ENCODE measurements around the gene DLEC1. TPM values are rescaled to one million over a fixed set of nuclear protein-coding genes. Genes with fewer than 3 reads are reported as not detected.
A peak's percentile ranks its signal among the peaks of the same experiment; 100 is the strongest.

The DLEC1 gene, protein sequence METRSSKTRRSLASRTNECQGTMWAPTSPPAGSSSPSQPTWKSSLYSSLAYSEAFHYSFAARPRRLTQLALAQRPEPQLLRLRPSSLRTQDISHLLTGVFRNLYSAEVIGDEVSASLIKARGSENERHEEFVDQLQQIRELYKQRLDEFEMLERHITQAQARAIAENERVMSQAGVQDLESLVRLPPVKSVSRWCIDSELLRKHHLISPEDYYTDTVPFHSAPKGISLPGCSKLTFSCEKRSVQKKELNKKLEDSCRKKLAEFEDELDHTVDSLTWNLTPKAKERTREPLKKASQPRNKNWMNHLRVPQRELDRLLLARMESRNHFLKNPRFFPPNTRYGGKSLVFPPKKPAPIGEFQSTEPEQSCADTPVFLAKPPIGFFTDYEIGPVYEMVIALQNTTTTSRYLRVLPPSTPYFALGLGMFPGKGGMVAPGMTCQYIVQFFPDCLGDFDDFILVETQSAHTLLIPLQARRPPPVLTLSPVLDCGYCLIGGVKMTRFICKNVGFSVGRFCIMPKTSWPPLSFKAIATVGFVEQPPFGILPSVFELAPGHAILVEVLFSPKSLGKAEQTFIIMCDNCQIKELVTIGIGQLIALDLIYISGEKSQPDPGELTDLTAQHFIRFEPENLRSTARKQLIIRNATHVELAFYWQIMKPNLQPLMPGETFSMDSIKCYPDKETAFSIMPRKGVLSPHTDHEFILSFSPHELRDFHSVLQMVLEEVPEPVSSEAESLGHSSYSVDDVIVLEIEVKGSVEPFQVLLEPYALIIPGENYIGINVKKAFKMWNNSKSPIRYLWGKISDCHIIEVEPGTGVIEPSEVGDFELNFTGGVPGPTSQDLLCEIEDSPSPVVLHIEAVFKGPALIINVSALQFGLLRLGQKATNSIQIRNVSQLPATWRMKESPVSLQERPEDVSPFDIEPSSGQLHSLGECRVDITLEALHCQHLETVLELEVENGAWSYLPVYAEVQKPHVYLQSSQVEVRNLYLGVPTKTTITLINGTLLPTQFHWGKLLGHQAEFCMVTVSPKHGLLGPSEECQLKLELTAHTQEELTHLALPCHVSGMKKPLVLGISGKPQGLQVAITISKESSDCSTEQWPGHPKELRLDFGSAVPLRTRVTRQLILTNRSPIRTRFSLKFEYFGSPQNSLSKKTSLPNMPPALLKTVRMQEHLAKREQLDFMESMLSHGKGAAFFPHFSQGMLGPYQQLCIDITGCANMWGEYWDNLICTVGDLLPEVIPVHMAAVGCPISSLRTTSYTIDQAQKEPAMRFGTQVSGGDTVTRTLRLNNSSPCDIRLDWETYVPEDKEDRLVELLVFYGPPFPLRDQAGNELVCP (N-terminal part only)
- 0.10 and 0.12 TPM in 2 replicates for total RNA-seq

DNA sequence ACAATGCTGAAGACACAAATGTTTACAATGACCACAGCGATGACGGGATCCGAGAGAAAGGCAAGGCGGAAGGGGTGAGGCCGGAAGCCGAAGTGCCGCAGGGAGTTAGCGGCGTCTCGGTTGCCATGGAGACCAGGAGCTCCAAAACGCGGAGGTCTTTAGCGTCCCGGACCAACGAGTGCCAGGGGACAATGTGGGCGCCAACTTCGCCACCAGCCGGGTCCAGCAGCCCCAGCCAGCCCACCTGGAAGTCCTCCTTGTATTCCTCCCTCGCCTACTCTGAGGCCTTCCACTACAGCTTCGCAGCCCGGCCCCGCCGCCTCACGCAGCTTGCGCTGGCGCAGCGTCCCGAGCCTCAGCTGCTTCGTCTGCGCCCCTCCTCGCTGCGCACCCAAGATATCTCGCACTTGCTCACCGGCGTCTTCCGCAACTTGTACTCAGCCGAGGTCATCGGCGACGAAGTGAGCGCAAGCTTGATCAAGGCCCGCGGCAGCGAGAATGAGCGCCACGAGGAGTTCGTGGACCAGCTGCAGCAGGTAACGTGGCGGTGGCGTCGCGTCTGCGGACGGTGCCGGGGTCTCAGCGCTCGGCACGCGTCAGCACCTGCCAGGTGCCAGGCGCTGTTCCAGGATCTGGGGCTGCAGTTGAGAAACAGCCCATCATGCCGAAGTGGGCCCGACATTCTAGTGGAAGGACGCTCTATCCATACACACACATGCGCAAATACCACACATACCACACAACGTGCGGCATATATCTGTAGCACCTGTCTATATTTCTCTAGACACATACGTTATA, at the start of gene DLEC1:
DLEC1 (plus strand) TSS at position 108 of the 798 bp plus-strand sequence; CDS start at position 126, 18 bp downstream.
- Mint-ChIP-seq H3K27me3 (ENCODE audit: insufficient read depth) (peaks cover 7% of the 10 kb centered on the region), H3K27ac (peak within 1 kb of the TSS; percentile 93), H3K36me3 (ENCODE audit: low read depth) (peaks cover 10% of the 10 kb centered on the region), H3K4me3 (peak within 1 kb of the TSS; percentile 75), H3K9me3 (peaks cover 13% of the 10 kb centered on the region), H3K4me1 (ENCODE audit: low read depth) (peaks cover 36% of the 10 kb centered on the region)
- intact Hi-C loops (cut with micrococcal nuclease): loop anchor here (2.0 to 10.0 kb wide), 3 partner anchors 46 to 1124 kb away; no protein-coding TSS in a partner anchor
- DNase-seq (ENCODE audit: low spot score): peak; percentile 84

DNA sequence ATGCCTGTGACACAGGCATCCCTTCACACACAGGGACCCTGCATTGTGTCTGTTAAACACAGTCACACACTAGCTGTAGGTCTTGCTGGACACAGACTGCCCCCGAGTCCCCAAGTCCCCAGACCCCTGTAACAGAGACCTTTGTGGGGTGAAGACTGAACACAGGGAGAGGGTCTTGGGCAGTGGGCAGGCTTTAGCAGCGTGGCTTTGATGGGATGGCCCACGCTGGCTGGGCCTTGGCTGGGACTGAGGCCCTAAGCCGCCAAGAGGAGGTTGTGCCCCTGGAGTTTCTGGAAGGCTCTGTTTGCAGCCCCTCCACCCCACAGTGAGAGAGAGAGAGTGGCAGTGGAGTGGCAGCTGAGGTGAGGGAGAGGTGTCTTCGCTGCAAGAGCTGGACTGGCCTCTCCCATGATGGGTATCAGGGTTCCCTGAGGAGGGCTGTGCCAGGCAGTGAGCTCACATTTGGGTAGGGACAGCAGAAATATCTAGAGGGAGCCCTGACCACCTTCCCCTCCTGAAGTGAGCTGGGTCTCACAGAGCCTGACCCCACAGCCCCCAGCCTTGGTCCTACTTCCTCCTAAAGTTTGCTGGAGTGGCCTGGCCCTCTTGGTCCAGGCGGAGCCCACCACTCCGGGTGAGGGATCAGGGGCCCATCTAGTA, 49.1 kb upstream of the DLEC1 start:
- DNase-seq (ENCODE audit: low spot score): no peak
- Mint-ChIP-seq H3K4me3 (no peak overlapping the region), H3K9me3 (no peaks in the 10 kb centered on the region), H3K27me3 (ENCODE audit: insufficient read depth) (peaks cover 4% of the 10 kb centered on the region), H3K36me3 (ENCODE audit: low read depth) (no peaks in the 10 kb centered on the region), H3K27ac (no peak overlapping the region), H3K4me1 (ENCODE audit: low read depth) (peaks cover 21% of the 10 kb centered on the region)
- intact Hi-C loops (cut with micrococcal nuclease): loop anchor here (5.0 kb wide), 1 partner anchor 462 kb away; the partner anchor contains the start of gene ACVR2B

GRCh38 chr3:37990527-37990926, 48.5 kb upstream of the DLEC1 start, which contains the start of gene VILL:
VILL (plus strand) TSS chr3:37990786; CDS start chr3:37993673, 2,887 bp downstream.
- Mint-ChIP-seq H3K9me3 (no peaks in the 10 kb centered on the region), H3K36me3 (ENCODE audit: low read depth) (peaks cover under 1% of the 10 kb centered on the region), H3K4me1 (ENCODE audit: low read depth) (peaks cover 27% of the 10 kb centered on the region), H3K27ac (no peak within 1 kb of the TSS), H3K4me3 (no peak within 1 kb of the TSS), H3K27me3 (ENCODE audit: insufficient read depth) (peaks cover 4% of the 10 kb centered on the region)
- no peak for DNase-seq (ENCODE audit: low spot score)
- intact Hi-C loops (cut with micrococcal nuclease): loop anchor here (5.0 kb wide), 1 partner anchor 462 kb away; the partner anchor contains the start of gene ACVR2B

- no peaks in the 10 kb centered on the region for H3K9me3 Mint-ChIP-seq
- peaks cover 33% of the 10 kb centered on the region for H3K4me1 Mint-ChIP-seq (ENCODE audit: low read depth)
- H3K27me3 Mint-ChIP-seq (ENCODE audit: insufficient read depth): peaks cover 4% of the 10 kb centered on the region
- no peak for DNase-seq (ENCODE audit: low spot score)
- intact Hi-C loops (cut with micrococcal nuclease): loop anchor here (5.0 kb wide), 1 partner anchor 461 kb away; the partner anchor contains the start of gene ACVR2B
- H3K27ac Mint-ChIP-seq: no peak overlapping the region
- no peak overlapping the region for H3K4me3 Mint-ChIP-seq
- H3K36me3 Mint-ChIP-seq (ENCODE audit: low read depth): peaks cover 6% of the 10 kb centered on the region
Measured at GRCh38 chr3:37991109-37991508, 47.9 kb upstream of the DLEC1 start.

GRCh38 chr3:37991823-37992222, 47.2 kb upstream of the DLEC1 start:
- Mint-ChIP-seq H3K4me1 (ENCODE audit: low read depth) (peaks cover 40% of the 10 kb centered on the region), H3K9me3 (no peaks in the 10 kb centered on the region), H3K27me3 (ENCODE audit: insufficient read depth) (peaks cover 4% of the 10 kb centered on the region), H3K27ac (no peak overlapping the region), H3K36me3 (ENCODE audit: low read depth) (peaks cover 9% of the 10 kb centered on the region), H3K4me3 (no peak overlapping the region)
- DNase-seq (ENCODE audit: low spot score): no peak
- intact Hi-C loops (cut with micrococcal nuclease): loop anchor here (5.0 kb wide), 1 partner anchor 460 kb away; the partner anchor contains the start of gene ACVR2B

DNA sequence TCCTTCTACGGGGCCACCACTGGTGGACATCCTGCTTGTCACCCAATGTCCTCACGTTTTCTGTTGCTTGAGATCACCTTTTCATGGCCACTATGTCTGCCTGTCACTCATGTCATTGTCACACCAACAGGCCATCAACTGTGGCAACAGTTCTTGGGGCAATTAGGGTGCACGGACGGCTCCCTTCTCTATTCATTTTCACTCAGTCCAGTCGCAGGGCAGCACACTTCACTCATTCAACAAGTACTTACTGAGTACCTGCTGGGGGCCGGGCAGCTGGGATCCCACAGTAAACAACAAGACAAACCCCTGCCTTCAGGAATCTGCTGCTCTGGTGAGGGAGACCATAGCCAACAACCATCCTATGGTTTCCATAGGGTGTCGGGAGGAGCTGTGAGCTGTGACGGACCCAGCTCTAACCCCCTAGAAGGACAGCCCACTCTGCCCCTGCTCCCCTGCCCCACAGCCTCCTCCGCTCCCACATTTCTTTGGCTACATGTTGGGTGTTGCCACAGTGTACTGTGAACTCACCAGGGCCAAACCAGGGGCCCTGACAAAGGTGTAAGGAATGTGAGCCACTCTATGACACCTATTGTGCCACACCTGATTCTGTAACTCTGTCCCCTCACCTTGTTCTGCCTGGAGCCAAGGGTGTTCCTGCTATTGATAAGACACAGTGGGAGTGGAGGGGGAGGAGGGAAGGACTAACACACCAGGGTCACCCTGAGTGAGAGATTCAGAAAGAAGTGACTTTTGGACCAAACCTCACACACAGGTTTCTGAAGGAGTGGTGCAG, 46.5 kb upstream of the DLEC1 start:
- Mint-ChIP-seq H3K27me3 (ENCODE audit: insufficient read depth) (peaks cover 4% of the 10 kb centered on the region), H3K4me3 (peak overlapping the region; percentile 91), H3K27ac (no peak overlapping the region), H3K4me1 (ENCODE audit: low read depth) (peaks cover 44% of the 10 kb centered on the region), H3K36me3 (ENCODE audit: low read depth) (peaks cover 11% of the 10 kb centered on the region), H3K9me3 (no peaks in the 10 kb centered on the region)
- DNase-seq (ENCODE audit: low spot score): no peak
- intact Hi-C loops (cut with micrococcal nuclease): loop anchor here (5.0 kb wide), 1 partner anchor 460 kb away; the partner anchor contains the start of gene ACVR2B

DNA sequence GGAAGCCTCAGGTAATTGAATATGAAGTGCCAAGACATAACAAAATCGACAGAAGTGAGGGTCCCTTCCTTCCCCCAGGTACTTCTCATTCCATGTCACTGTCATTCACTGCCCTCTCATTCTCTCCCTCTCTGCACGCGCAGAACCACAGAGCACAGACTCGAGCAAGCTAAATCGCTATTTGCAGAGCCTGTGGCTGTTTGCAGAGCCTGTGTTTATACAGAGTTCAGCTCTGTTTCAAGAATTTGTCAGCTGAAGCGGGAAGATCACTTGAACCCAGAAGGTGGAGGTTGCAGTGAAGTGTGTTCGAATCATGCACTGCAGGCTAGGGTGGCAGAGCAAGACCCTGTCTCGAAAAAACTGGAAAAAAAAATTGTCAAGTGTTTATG, 45.9 kb upstream of the DLEC1 start:
- peaks cover 45% of the 10 kb centered on the region for H3K4me1 Mint-ChIP-seq (ENCODE audit: low read depth)
- intact Hi-C loops (cut with micrococcal nuclease): loop anchor here (5.0 kb wide), 1 partner anchor 459 kb away; the partner anchor contains the start of gene ACVR2B
- DNase-seq (ENCODE audit: low spot score): no peak
- H3K27me3 Mint-ChIP-seq (ENCODE audit: insufficient read depth): peaks cover 4% of the 10 kb centered on the region
- H3K27ac Mint-ChIP-seq: no peak overlapping the region
- peak overlapping the region; percentile 91 for H3K4me3 Mint-ChIP-seq
- H3K36me3 Mint-ChIP-seq (ENCODE audit: low read depth): peaks cover 11% of the 10 kb centered on the region
- H3K9me3 Mint-ChIP-seq: no peaks in the 10 kb centered on the region

DNA sequence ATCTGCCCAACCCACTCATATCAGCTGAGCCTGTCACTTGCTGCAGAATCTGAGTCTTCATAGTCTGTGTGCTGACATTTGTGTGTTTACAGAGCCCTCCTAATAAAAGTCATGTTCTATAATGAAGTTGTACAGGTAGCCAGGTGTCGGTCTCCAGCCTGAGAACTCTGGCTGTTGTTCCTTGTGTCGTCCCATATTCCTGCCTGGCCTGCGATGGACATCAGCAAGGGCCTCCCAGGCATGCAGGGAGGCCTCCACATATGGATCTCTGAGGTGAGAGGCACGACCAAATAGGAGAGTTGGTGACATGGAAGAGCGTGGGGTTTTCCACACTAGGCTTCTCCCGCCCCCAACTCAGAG, 45.6 kb upstream of the DLEC1 start:
- Mint-ChIP-seq H3K4me1 (ENCODE audit: low read depth) (peaks cover 49% of the 10 kb centered on the region), H3K36me3 (ENCODE audit: low read depth) (peaks cover 11% of the 10 kb centered on the region), H3K9me3 (no peaks in the 10 kb centered on the region), H3K27me3 (ENCODE audit: insufficient read depth) (peaks cover 4% of the 10 kb centered on the region), H3K27ac (peak overlapping the region; percentile 93), H3K4me3 (peak overlapping the region; percentile 91)
- intact Hi-C loops (cut with micrococcal nuclease): loop anchor here (5.0 kb wide), 1 partner anchor 459 kb away; the partner anchor contains the start of gene ACVR2B
- no peak for DNase-seq (ENCODE audit: low spot score)

DNA sequence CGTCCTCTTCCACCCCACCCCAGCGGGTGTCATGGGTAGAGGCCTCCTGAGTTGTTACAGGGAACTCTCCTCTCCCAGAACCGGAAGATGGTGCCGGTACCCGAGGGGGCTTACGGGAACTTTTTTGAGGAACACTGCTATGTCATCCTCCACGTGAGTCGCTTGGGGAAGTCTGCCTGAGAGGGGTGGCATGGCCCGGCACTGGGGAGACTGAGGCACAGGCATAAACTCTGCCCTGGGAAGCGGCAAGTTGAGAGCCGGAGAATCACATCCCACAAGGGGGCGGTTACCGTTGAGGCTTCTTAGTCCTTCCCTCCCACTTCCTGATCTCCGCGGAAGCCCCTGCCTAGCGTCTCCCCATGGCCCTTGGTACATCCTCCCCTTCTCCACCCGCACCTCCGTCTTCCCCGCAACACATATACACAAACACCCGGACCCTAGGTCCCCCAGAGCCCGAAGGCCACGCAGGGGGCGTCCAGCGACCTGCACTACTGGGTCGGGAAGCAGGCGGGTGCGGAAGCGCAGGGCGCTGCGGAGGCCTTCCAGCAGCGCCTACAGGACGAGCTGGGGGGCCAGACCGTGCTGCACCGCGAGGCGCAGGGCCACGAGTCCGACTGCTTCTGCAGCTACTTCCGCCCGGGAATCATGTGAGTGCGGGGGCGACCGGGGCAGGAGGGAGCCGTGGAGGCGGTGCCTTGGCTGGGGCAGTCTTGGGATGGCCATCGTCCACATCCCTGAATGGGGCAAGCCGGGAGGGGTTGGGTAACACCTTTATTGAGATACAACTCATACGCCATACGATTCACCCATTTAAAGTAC, 45.0 kb upstream of the DLEC1 start:
- Mint-ChIP-seq H3K27ac (peak overlapping the region; percentile 93), H3K4me1 (ENCODE audit: low read depth) (peaks cover 52% of the 10 kb centered on the region), H3K4me3 (peak overlapping the region; percentile 91), H3K36me3 (ENCODE audit: low read depth) (peaks cover 11% of the 10 kb centered on the region), H3K27me3 (ENCODE audit: insufficient read depth) (peaks cover 4% of the 10 kb centered on the region), H3K9me3 (no peaks in the 10 kb centered on the region)
- DNase-seq (ENCODE audit: low spot score): peak; percentile 47
- intact Hi-C loops (cut with micrococcal nuclease): loop anchor here (1.0 to 5.0 kb wide), 4 partner anchors 143 to 503 kb away; partner anchors contain the start of genes ACAA1, ACVR2B, EXOG and XYLB

- Mint-ChIP-seq H3K9me3 (no peaks in the 10 kb centered on the region), H3K36me3 (ENCODE audit: low read depth) (peaks cover 13% of the 10 kb centered on the region), H3K4me3 (peak overlapping the region; percentile 91), H3K27ac (peak overlapping the region; percentile 93), H3K27me3 (ENCODE audit: insufficient read depth) (peaks cover 4% of the 10 kb centered on the region), H3K4me1 (ENCODE audit: low read depth) (peaks cover 58% of the 10 kb centered on the region)
- no peak for DNase-seq (ENCODE audit: low spot score)
- intact Hi-C loops (cut with micrococcal nuclease): loop anchor here (1.0 to 5.0 kb wide), 4 partner anchors 143 to 502 kb away; partner anchors contain the start of genes ACAA1, ACVR2B, EXOG and XYLB
Measured at GRCh38 chr3:37994639-37994972, 44.4 kb upstream of the DLEC1 start.
